GM21723 (cell line): ENCODE results near the gene YAP1.

ENCODE experiments used
- ATAC-seq: cut with Tn5 transposase; IDR thresholded peaks from one replicate; pipeline ENCODE4 v1.9.1; 2021; ENCODE audit warnings: mild to moderate bottlenecking, moderate library complexity; ENCODE audit not compliant: unreplicated experiment

YAP1 gene

DNA sequence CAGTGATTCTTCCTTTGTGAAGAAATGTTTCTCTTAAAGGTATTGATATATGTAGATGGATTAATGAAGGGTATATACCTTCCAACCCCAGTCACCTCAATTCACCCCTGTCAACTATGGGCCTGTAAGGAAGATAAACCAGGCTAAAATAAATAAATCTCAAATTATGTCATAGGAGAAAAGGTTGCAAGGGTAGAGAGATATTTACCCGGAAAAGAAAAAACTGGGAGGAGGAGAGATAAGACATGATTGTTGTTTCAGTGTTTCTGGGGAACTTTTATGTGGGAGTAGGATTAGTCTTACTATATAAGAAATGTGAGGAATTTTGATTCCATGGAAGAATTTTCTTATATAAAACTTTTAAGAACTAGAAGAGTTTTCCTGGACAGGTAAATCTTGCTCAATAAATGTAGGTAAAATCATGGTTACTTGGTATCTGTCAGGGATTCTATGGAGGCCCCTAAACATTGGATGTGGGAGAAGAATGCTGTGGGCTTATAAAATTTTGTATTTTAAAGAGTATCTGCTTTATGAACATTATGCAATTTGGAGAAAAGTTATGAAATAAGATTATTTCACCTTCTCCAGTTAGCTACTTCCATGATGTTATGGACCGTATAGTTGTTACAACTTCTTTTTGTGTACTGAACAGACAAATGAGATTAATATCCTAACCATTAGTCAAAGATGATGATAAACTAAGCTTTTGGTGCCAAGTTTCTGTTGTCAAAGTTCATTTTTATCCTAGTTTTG is 6.4 kb downstream of the YAP1 start:
- no peak for ATAC-seq

DNA sequence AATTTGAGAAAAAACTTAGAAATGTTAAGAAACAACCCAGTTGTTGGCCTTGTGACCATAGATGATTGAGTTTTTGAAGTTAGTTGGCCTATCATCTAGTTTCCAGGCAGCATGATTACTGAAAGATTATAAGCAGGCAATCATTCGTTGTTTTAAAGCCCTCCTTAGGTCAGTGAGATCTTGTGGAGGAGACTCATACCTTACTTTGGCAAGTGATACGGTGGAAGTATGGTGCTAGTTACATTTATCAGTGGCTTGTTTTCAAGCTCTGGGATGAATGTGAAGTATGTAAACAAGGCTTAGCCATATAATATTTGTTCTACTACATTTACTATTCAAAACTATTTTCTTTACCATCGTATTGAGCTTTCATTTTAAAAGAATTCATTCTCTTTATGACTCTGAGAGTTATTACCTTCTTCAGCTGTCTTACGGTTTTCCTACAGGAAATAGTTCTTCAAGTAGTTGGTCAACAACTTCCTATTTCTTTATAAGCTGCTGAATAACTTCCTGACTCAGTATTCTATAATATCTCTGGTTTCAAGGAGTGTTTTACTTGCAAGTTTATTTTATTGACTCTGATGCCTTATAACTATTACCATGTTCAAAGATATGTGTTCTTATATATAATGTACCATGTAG is 7.3 kb downstream of the YAP1 start:
- no peak for ATAC-seq

DNA sequence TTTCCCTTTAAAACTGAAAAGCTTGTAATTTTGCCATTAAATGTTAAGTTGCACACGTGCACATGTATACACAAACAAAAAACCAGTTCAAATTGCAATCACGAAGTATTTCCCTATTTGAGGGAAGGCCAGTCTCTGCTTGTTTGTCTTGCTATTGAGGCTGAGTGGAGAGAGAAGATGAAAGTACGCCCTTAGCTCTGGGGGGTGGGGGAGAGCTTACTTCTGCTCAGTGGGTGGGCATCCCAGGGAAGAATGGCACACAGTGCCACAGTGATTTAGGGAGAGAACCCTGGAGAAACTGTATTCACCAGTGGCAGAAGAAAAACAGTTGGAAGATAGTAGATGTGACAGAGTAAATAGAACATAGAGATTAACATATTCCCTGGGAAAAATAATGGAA is 8.7 kb downstream of the YAP1 start:
- ATAC-seq: no peak

DNA sequence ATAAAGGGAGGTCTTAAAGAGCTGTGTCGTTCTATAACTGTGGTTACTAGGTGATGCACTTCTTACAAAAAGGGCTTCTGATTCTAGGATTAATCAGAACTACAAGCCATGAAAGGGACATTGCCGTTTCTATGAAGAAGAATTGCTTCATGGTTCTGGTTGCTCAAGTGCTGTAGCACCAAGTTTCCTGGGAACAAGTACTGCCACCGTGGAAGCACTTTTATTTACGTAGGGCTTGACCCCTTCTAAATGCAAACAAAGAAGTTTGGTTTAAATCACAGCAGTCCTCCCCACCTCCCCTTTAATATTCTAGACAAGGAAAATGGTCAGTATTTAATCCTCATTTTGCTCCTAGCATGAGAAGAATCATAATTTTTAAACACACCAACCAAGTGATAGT is 9.8 kb downstream of the YAP1 start:
- ATAC-seq: no peak

DNA sequence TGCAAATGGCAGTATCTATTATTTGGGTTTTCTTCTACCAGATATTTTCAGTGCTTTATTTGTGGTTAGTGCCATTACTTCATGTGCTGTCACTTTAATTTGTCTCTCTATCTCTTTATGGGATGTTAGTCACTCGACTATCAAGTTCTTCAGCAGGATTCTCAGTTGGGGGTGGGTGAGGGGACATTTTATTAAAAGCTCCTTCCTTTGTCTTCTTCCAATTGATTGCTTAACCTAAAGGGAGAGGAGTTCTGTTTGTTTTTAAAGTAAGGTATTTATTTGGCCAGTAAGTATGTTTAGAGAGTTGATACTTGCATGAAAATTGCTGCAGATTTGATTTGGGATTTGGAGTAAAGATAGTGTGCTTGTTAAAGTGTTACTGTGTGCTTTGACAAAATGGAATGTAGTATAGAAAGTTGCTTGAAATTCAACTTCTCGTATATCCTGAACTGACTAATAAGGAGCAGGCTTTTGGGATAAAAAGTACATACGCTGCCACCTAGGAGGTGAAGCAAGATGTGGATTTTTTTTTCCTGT is 10.3 kb downstream of the YAP1 start:
- ATAC-seq: no peak

DNA sequence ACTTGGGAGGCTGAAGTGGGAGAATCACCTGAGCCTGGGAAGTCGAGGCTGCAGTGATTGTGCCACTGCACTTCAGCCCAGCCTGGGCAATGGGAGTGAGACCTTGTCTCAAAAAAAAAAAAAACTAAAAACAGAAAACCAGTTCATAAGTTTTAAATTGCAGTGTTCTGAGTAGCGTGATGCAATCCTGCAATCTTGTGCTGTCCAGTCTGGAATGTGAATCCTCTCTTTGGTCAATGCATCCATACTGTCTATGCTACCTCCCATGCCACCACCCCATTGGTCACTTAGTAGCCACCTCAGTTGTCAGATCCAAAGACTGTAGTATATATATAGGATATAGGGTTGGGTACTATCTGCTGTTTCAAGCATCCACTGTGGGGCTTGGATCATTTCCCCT is 11.1 kb downstream of the YAP1 start:
- no peak for ATAC-seq

DNA sequence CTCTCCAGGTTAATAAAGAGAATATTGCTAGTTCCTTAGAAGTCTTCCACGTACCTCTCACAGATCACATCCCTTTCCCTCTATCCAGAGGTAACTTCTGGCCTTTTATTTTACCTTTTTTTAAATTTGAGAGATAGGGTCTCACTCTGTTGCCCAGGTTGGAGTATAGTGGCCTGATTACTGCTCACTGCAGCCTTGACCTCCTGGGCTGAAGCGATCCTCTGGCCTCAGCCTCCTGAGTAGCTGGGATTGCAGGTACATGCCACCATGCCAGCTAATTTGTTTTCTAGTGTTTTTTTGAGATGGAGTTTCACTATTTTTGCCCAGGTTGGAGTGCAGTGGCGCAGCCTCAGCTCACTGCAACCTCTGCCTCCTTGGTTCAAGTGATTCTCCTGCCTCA is 24.4 kb downstream of the YAP1 start:
- ATAC-seq: no peak

DNA sequence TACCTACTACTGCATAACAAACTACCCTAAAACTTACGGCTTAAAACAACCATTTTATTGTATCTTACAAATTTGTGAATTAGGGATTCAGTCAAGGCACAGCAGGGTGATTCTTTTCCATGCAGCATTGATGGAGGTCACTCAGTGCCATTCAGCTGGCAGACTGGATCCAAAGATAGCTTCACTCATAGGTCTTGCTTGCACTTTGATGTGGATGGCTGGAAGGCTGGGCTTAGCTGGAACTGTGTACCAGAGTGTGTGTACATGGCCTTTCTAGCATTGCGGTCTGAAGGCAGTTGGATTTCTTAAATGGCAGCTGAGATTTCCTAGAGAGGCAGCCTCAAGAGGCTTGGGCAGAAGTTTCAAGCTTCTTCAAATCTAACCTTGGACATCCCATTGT is 25.0 kb downstream of the YAP1 start:
- ATAC-seq: no peak

DNA sequence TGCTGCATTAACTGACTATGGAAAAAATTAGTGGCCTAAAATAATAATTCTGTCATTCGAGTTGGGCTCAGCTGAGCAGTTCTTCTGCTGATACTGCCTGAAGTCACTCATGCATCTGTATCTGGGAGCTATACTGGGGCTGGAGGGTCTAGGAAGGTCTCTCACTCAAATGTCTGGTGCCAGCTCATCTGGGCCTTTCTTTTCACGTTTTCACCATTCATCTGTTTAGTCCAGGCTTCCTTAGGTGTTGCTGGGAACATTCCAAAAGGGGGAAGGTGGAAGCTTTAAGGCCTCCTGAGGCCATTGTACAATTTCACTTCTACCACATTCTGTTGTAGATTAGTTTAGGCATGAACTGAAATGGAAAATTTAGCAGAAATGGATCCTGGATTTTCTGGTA is 28.0 kb downstream of the YAP1 start:
- no peak for ATAC-seq

DNA sequence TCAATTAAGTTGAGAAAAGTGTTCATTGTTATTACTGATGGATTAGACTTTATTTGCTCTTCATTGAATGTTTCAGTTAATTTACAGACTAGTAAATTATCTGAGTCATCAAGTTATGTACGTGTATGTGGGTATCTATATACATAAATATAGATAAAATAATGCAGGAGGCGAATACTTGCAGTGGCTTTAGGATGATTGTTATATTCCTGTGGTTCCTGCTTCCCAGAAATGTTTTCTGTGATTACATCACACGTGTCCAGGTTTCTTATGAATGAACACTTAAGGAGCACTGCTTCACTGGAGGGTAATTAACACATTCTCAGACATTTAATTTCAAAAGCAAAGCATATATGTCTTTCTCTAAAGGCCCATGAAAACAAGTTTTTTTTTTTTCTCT is 28.4 kb downstream of the YAP1 start:
- ATAC-seq: no peak

DNA sequence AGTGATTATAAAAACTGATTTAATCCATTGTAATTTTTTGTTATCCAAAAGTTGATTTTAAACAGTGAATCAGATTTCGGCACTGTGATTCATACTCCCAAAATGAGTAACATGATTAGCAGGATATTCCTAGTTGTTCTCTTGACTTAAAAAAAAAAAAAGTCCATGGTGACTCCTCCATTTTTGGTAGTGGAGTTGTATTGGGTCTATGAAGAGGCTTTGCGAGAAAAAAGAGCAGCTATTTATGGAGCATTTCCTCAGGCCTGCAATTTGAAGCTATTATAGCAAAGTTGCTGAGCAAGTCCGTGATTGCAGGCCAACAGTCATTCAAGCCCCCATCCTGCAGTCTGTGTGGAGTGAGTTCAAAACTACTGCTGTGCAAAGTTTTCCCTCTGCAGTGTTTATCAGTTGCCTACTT is 28.8 kb downstream of the YAP1 start:
- ATAC-seq: no peak

DNA sequence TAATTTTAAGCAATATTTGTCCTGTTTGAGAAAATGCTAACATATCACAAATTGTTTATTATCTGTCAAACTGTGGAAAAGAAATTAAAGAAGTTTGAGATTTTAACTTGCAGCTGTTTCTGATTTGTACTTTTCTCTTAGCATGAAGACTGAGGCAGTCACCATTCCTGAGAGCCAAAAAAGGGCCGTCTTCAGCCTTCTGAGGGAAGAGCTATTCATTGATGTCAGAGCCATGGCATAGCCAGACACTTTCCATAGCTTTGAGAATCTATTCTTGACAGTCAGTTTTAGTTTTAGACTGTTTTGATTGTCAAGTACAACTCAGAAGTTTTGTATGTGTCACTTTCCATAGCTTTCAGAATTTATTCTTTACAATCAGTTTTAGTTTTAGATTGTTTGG is 32.1 kb downstream of the YAP1 start:
- ATAC-seq: no peak

DNA sequence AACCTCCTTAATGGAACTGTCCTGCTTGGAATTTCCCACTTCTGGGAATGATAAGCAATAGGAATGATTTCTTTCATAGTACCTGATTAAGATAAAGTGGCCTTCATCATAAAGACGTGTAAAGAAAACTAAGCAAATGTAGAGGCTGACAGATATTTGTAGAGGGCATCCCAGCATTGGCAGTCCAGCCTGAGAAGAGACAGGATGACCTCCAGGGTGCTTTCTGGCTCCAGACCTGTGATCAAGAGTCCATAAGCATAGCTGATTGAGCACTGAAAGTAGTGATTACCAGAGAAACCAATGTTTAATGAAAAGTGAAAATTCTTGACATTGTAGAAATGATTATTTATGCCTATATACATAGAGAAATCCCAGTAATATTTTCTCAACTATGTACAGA is 33.6 kb downstream of the YAP1 start:
- ATAC-seq: no peak

DNA sequence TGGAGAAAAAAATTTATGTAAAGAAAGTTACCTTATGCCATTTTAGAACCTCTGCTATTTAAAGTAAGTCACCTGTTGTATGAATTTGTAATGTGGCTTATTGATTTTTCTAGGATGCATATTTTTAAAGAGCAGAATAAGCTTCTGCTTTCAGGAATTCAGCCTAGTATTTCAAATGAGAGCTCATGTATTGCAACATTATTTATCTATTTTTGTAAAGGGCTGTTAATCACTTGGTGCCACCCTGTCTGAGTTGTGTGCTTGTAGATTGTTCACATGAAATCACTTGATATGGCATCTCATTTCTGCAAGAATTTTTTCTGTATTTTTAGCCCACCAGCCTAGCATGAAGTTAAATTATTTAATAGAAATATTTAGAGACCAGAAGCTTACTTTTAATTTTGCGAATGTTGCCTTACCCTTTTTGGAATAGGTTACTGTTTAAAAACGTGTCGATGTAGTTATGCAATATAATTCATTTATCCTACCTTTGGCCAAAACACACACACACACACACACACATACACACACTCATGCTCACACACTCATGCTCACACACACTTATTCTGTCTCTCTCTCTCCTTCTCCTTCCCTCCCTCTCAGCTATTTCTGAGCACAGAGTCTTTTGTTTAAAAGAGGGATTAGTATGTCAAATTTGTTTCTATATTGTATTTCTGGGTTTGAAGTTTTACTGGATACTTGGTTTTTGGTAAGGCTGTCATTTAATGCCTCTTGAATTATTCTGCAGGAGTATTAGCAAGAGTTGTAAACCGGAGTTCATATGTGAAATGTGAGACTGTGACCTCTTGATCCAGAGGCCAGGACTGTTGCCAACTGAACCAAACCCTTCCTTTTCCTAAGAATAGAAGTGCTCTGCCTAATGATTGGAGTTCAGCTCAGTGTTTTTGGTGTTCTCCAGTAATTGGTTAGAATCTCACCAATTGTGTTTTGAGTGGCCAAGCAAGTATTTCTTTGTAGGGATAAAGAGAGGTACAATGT is 34.4 kb downstream of the YAP1 start:
- no peak for ATAC-seq

DNA sequence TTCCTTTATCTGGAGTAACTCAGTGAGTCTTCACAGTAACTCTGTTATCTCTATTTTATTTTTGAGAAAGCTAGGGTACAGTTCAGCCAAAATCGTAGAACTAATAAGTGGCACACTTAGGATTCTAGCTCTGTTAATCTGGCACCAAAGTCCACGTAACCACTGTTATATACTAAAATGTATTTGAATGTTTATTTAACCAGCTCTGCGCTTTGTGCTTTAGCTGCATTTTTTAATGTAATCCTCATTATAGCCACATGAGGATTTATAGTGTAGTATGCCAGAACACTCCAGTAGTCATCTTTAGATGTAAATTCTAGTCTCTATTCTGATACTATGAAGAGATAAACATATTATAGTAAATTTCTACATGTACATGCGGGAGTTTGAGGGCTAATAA is 36.8 kb downstream of the YAP1 start:
- ATAC-seq: no peak

DNA sequence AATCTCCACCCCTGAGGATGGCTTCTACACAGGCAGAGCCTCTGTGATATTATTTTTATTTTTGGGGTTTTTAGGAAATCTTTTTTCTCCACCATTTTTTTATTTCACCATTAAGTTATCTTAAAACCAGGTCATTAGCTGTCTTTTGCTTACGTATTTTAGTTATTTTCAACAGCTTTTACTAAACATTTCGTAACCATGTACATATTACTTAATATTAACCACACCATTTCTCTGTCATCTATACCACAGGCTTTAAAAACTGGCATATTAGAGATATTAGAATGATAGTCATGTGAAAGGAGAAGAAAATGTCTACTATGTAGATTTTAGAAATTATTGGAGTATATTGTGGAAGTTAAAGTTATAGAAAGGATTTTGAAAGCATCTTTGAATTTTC is 37.4 kb downstream of the YAP1 start:
- ATAC-seq: no peak

DNA sequence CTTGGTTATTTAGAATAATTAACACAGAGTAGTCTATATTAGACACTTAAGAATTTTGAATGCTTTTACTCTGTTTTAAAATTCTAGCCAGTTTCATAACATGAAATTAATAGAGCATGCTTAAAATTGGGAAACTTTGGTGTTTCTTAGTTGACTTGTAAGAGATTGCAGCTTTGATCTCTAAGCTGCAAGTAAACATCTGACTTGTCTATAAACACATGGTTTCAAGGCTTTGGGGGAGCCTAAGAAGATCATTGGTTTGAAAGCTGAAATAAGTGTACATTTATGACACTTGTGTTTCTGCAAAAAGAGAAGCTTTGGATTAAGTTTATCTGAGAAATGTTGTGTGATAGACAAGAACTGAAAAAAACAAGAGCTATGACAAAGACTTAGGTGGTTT is 37.8 kb downstream of the YAP1 start:
- no peak for ATAC-seq

DNA sequence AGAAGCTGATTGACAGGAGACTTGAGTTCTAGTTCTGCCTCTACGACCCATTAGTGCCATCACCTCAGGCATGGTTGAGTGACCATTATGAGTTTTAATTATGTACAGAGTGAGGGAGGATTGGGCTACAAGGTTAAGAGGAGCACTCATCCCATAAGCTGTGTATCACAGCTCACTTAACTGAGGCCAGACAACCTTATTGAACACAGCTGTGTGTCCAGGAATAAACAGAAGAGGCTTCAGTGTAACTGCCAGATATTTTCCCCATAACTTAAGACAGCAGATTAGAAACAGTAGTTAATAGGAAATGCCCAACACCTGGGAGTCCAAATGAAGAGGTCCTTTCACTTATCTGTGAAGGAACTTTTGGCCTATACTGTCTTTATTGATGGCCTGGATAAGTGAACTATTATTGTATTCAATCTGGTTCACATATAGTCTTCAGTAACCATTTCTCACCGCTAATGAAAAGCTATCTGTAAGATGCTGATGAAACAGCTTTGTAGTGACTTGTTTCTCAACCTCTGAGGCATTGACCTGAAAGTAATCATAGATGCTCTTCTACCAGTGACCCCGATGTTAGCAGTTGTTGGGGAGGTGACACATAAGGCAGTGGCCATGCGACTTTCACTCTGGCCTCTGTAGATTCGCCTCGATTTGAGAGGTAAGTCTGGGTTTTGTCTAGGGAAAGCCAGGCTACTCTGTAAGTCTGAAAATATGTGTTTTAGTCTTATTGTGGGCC is 41.7 kb downstream of the YAP1 start:
- ATAC-seq: no peak

DNA sequence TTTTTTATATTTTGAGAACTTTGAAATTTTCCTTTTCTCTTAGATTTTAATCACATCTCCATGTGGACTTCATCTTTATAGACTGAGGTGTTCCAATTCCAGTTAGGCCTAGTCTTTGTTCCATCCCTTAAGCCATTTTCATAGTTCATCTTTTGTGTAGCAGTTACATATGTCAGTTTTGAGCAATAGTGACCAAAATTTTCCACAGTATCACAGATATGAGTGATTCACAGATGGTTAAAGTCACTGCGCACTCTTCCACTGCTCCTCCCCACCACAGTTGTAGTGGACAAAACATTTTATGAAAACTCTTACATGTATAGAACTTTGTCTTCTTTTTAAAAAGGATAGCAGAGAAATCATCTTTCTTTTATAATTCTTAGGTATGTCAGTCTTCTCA is 42.8 kb downstream of the YAP1 start:
- no peak for ATAC-seq

DNA sequence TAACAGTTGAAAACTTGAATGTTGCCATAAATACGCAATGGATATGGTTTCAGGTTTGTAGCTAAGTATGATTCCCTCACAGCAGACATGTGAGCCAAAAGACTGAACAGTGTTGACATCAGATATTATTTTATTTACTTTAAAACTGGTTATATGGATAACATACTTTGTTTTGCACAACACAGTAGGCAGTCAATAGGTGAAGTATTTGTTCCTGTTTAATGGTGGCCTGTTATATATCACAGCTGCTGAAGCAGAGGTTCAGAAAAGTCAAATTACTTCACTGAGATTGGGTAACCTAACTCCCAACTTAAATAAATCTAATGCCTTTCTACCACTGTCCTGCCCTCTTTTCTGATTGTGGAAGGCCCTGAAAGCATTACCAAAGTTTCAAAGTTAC is 44.6 kb downstream of the YAP1 start:
- ATAC-seq: no peak

DNA sequence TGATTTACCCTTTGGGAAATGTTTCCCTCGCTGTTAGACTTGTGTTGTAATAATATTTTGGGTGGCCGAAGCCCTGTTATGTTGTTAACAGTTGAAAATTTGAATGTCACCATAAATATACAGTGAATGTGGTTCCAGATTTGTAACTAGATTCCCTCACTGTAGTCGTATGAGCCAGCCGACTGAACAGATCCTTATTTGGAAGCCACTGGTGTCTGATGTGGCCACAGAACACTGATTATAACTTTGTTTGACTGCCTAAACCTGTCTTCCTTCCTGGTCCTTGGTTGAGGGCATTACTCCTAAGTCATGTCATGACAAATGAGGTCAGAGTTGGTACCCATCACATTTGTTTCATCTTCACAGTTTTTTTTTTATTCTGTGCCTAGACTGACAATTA is 45.4 kb downstream of the YAP1 start:
- no peak for ATAC-seq
